ENCODE results near the gene COL4A2.

DNA sequence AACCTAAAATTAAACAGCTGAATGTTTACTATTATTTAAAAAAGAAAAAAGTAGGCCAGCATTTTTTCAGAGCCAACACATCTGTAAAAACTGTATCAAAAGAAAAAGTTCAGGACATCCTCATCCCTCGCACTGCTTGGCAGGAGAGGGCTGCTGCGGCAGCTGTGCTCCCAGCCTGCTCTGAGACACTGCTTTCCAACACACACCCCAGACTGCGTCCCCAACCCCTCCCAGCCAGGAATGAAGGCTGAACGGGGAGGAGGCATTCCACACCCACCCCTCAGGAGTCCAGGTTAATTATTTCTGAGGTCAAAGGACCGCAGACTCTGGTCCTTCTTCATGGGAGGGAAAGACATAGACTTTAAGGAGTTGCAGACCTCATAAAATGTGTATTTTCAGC, 43.2 kb upstream of the COL4A2 start:
- TF ChIP-seq CTCF (IDR thresholded peaks at IDR 0.05) (no peak), BHLHE40 (IDR thresholded peaks at IDR 0.05; ENCODE audit: low read depth, low read length) (no peak), ZNF302 (CRISPR knock-in tag; IDR thresholded peaks at IDR 0.05) (no peak), MAZ (IDR thresholded peaks at IDR 0.05; ENCODE audit: borderline replicate concordance, low read depth, low read length) (no peak), MYC (IDR thresholded peaks at IDR 0.05; ENCODE audit: borderline replicate concordance, low read length) (no peak), POLR2A (IDR thresholded peaks at IDR 0.05; ENCODE audit: low read length) (no peak), EHMT2 (IDR thresholded peaks at IDR 0.05; ENCODE audit: low read depth) (no peak), EP300 (IDR thresholded peaks at IDR 0.05) (no peak), BCL3 (IDR thresholded peaks at IDR 0.05) (no peak)
